Putamen (tissue), 1 donor: Measurements from ENCODE around the gene B4GALNT3.
"Not testable (repeated sequence)": the region's sequence is repeated elsewhere in the genome, so short reads cannot be mapped to it uniquely, and the experiment has no call there.

Experiments used
- DNase-seq: peaks from one replicate; pipeline ENCODE4 v3.0.0-alpha.2; 2016; ENCODE audit warnings: low spot score

Gene B4GALNT3

DNA sequence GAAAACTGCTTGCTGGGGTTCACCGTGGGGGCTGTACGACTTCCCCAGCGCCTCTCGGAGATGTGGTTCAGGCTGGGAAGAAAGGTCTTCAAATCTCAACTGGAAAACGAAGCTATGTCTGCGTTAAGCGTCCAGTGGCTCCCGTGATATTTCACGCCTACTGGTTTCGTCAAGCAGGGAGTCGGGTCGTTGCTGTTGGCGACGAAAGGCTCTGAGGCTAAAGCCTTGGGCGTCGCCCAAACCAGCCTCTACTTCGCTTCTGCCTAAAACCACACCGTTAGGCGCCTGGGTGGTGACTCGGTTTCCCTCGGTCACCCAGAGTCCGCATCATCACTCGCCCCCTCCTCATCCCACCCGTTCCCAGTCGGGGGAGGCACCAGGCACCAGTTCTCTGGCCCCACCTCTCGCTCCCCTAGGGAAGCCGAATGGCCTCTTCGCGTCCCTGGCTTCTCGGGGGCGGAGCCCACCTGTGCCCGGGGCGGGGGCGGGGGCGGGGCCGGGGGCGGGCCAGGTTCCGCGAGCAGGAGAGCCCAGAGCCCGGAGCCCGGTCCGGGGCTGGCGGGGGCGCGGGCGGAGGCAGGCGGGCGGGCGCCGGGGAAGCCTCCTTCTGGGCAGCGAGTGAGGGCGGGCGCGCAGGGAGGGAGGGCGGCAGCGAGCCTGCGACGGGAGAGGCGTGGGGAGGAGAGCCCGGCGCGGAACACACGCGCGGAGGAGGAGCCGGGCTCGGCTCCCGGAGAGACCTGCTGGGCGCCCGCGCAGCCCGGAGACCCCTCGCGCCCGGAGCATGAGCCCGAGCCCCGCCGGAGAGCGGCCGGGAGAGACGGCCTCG, at the start of gene B4GALNT3:
Gene B4GALNT3 (plus strand): TSS at position 510 of the 829 bp plus-strand sequence. CDS start 438 bp downstream, outside the sequence.
- DNase-seq: no peak

DNA sequence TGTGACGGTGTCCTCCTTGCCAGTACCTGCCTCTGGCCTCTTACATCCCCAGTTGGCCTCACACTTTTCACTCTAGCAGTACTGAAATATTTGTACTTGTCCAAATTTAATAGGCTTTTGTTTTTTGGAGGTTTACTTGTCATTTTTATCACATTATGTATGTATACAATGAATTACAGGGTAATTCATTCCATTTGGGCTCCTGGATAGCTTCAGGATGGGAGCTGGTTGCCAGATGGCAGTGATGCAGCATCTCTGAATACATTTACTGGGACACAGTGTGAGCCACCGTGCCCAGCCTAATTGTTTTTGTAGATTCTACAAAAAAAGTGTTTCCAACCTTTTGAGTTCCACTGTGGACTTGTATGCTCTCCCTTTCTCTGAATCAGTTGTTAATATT, 44.9 kb upstream of the B4GALNT3 start:
- DNase-seq: no peak

DNA sequence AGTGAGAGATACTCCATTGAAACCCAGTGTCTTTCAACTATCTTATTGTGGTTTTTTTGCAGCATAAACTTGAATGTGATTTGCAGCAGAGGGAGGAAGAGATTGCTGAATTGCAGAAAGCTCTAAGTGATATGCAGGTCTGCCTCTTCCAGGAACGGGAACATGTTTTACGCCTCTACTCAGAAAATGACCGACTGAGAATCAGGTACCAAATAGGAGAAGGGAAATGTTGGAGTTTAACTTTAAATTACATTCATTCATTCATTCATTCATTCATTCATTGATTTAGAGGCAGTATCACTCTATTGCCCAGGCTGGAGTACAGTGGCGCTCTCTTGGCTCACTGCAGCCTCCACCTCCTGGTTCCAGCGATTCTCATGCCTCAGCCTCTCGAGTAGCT, 41.3 kb upstream of the B4GALNT3 start:
- no peak for DNase-seq

DNA sequence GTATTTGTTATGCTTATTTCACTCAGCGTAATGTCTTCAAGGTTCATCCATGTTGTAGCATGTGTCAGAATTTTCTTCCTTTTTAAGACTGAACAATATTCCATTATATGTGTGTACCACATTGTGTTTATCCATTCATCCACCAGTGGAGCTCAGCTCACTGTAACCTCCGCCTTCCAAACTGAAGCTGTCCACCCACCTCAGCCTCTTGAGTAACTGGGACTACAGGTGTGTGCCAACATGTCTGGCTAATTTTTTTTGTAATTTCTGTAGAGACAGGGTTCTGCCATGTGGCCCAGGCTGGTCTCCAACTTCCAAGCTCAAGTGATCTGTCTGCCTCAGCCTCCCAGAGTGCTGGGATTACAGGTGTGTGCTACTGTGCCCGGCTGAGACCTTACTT, 37.2 kb upstream of the B4GALNT3 start:
- no peak for DNase-seq

DNA sequence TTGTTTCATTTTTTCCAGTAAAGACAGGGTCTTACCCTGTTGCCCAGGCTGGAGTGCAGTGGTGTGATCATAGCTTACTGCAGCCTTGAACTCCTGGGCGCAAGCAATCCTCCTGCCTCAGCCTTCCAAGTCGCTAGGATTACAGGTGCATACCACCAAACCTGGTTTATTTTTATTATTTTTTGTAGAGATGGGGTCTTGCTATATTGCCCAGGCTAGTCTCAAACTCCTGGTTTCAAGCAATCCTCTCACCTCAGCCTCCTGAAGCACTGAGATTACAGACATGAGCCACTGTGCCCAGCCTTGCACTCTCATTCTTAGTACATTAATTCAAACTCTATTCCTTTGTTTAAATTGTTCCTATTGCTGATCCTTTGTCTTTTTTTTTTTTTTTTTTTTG, 24.0 kb upstream of the B4GALNT3 start:
- DNase-seq: not testable (repeated sequence)

DNA sequence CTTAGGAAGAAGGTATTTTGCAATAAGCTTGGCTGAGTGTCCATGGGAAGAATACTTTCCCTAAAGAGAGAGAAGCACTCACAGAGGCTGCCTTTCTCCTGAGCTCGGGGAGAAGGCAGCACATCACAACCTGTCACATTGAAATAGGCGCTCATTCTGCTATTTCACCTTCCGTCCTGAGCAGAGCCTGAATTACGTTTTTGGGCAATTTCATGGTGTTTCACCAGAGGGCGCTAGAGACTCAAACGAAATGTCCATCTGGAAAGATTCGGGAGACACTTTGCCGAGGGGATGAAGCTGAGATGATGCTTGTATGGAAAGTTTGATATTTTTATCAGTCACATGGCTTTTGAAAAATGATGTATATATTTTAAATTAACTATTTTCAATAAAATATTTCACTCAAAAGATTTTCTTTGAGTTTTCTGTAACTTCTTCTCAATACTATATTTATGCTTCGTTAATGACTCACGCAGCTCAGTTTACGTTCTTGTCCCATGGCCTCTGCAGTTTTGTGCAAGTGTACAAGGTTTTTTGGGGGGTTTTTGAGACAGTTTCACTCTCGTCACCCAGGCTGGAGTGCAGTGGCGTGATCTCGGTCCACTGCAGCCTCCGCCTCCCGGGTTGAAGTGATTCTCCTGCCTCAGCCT, 17.4 kb upstream of the B4GALNT3 start:
- peak; percentile 33 for DNase-seq

DNA sequence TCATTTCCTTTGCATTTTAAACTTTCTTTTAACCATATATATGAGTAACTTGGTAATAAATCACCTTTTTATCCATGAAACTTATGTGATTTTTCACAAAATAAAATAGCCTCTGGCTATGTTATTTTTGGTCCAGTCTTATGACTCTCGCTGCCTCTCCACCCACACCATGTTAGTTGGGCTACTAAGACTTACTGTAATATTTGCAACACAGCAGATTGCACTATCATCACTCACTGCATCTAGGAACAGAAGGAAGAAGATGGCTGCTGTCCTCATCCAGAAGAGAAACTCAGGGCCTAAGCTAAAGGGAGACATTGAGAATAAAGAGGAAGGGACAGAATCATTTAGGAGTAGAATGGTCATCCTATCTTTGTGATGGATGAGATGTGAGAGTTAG, 12.6 kb upstream of the B4GALNT3 start:
- no peak for DNase-seq

DNA sequence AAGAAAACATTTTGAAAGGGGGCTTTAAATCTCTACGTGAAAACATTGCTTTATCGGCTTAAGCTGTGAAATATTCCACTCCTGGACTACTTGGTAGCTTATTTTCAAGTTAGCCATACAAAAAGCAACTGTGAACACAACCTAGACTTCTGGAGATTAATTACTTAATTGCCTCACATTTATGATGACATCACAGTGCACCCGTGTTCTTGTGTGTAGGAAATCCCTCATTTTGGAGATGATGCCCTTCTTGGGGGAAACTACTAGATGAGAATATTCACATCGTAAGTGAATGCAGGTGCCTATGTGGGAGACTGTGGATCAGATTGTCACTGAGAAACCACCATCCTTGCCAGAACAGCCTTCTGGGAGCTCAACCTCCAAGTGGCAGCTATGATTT, 10.5 kb upstream of the B4GALNT3 start:
- DNase-seq: no peak

DNA sequence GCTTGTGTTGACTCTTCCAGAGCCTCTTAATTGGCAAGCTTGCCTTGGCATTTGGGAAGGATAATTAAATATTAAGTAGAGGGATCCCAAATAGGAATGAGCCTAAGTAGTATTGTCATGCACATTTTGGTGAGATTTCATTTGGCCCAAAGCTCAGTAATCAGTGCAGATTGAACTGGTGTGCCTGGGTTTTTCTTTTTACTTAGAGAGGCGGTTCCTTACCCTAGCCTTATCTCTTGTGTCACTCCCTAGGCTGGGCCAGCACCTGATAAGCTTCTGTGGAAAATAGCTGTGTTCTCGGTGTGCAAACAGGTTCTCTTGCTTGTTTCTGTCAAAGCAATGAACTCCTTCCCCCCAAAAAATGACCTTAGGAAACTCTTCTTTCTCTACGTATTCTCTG, 9.3 kb upstream of the B4GALNT3 start:
- DNase-seq: no peak

DNA sequence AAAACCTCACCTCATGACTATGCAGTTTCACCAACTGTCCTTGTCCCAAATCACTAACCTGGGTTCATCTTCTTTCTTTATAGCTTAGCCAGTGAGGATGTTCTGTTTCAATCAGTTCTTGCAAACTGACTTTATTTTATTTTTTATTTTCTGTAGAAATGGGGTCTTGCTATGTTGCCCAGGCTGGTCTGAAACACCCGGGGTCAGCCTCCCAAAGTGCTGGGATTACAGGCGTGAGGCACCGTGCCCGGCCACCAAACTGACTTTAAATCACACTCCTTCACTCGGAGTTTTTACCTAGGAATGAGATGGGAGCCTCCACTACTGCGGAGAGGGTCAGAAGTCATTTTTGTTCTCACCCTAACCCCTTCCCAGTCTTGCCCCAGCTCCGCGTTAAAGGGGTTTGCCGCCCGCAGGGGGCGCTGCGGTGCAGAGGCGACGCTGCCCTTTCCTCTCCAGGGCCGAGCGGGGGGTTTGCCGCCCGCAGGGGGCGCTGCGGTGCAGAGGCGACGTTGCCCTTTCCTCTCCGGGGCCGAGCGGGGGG, 7.0 kb upstream of the B4GALNT3 start:
- DNase-seq: no peak

DNA sequence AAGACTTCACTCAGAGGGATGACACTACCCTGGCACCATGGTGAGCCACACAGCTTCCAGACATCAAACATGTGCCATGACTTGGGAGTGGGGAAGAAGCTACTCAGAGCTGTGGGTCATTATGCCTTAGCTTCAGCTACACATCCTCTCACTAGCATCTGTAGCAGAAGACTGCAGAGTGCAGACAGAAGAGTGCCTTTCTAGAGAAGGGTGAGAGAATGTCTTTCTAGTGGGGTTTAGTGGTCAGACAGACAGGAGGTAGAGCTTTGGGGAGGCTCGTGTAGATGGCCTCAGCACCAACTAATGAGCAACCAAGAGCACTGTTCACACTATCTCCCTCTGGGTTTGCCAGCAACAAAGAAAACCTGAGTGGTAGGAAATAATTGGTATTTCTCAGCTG, 4.9 kb upstream of the B4GALNT3 start:
- DNase-seq: no peak

DNA sequence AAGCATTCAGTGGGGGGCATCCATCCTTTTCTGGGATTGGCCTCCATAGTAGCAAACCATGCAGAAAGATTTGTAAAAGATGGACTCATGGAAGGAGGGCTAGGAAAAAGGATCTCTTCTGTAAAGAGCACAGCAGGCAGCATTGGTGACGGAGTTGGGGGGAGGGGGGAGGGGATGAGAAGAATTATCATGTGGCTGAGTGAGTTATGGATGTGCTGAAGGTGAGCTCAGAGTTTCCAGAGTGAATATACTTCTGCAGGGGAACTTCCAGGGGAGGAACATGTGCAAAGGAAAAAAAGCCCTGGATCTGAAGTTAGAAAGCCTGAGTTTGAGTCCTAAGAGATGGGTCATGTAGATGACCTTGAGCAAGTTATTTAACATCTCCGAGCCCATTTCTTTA, 3.9 kb upstream of the B4GALNT3 start:
- DNase-seq: no peak

DNA sequence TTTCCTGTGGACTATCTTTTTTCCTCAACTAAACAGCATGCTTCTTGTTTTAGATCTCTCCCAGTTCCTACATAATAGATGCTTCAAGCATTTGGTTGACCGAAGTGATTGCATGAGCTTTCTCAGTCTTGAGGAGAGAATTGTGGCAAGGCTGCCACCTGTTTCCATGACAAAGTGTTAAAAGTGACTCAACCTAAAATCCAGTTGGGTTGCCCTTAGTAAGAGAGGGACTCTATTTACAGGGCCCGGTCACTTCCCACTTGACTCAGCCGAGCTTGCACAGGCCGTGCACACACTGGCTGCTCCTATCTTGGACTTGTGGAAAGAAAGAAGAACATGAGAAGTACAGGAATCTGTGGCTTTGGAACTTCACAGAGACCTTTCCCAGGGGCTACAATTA, 2.1 kb upstream of the B4GALNT3 start:
- DNase-seq: no peak

DNA sequence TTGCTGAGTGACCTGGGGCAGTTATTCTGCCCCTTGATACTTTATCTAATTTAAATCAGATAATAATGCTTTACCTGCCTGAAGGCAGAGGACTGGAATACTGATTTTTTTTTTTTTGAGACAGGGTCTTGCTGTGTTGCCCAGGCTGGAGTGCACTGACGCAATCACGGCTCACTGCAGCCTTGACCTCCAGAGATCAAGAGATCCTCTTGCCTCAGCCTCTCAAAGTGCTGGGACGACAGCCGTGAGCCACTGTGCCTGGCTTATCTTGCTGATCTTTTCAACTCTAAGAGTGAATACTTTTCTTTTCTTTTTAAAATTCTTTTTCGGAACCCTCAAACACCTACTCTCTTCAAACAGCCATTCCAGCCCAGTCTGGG, 699 bp upstream of the B4GALNT3 start:
- DNase-seq: no peak

DNA sequence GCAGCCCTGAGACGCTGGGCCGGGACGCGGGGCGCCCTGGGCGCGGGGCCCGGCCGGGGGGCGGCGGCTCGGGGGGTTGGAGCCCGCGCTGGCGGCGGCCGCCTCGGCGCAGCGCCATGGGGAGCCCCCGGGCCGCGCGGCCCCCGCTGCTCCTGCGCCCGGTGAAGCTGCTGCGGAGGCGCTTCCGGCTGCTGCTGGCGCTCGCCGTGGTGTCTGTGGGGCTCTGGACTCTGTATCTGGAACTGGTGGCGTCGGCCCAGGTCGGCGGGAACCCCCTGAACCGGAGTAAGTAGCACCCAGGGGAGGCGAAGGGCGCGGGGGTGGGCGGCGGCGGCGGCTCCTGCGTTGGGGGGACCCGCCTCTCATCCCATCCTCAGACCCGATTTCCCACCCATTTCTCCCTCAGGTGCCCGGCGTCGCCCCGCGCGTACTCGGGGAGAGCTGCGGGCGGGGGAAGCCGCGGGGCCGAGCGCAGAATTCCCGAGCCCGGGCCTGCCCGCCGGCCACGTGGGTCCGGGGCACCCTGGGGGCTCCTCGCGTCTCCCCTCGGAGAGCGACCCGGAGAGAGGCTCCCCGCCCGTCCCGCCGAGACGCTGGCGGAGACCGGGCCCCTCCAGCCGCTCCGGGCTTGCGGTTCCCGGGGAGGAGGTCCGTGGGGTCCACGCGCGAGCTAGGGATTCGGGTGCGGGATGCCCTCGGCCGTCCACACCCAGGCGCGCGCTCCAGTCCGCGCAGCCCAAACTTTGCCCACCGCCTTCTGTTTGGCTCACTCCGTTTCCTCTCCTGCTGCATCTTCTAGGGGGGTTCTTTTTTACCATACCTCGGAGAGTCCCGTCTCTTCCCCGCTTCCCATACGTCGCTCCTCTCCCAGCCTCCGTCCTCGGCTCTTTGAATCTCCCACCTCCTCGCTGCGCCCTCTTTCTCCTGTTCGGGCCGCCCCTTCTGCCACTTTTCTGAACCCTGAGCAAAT, 807 bp downstream of the B4GALNT3 start:
- DNase-seq: no peak

DNA sequence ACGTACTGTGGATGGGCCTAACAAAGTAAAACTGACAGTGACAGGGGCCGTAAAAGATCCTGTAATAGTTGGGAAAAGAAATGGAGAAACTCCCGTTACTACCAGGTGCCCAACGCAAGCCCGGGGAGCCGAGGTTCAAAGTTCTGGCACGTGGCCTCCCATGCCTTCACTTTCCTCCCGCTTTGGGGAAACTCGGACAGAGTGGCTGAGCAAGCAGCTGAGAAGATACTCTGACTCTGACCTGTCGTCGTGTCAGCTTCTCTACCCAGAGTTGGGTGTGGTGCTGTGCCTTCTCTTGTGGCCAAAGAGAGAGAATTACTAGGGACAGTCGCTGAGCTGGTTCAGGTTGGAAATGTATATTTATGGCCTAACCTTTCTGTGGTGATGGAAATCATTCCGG, 1.7 kb downstream of the B4GALNT3 start:
- no peak for DNase-seq

DNA sequence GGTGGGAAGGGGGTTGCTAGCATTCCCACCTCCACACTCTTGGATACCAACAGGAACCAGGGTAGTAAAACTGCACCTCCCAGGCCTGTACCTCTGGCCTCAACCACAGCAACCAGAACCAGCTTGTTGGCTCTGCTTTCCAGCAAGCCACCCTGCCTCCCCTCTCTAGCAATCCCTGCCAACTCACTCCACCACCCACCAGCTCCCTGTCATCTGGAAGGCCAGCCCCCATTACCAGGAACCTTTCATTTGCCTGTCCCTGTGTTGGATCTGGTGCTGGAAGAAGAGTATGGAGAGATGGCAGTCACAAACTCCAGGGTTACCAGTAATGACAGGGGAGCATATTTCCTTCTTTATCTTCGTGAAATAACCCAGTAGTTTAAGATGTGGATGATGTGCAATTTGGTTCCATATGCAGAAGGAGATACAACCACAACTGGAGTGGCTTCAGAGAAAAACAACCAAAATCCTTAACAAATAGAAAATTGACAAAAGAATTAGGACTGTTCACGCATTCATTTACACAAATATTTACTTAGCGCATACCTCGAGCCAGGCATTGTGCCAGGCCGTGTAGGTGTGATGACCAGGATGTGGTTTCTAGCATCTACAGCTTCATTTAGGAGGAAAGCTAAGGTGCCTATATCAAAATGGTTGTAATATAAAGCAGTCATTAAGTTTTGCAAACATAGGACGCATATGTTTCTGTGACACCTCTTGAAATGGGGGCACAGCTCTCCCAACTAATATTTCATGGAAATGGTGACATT, 3.4 kb downstream of the B4GALNT3 start:
- no peak for DNase-seq

DNA sequence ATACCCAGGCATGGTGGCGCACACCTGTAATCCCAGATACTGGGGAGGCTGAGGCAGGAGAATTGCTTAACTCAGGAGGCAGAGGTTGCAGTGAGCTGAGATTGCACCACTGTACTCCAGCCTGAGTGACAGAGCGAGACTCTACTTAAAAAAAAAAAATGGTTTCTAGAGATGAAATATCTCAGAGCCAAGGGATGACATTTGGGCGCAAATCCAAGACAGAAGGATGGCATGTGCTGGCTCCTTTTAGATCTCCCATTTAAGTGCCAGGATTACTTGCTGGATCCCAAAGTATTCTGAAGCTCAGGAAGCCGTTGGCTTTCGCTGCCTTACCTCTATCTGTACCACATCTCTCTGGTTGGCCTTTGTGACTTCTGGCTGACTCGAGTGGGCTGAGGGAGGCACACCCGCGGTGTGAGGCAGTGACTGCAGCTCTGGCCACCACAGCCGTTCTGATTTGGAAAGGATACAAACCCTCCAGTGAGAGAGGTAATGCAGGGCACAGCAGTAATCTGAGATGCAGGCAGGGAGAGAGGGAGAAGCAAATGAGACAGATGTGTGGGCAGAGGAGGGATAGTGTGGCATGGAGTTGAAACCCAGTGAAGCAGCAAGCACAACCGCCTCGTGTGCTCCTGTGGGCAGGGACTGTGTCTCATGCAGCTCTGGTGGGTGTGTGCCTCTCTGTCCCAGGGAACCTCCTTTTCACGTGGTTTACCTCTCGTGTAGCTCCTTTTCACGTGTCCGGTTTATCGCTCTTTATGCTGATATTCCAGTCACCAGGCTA, 4.9 kb downstream of the B4GALNT3 start:
- DNase-seq: no peak

DNA sequence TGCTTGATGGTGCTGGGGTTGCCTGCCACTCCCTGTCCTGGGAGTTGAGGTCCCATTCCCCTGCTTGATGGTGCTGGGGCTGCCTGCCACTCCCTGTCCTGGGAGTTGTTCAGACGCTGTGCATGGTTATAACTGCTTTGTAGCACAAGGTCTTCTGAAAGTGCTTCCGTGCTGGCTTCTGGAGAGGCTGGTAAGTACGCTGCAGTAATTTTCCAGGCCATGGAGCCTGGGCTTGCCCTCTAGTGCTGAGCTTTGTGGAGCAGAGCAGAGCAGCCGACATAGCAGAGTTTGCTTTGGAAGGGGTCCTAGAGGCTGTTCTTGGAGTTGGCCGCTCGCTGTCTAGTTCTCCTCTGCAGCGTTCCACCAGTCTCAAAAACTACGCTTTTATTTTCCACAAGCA, 6.3 kb downstream of the B4GALNT3 start:
- no peak for DNase-seq

DNA sequence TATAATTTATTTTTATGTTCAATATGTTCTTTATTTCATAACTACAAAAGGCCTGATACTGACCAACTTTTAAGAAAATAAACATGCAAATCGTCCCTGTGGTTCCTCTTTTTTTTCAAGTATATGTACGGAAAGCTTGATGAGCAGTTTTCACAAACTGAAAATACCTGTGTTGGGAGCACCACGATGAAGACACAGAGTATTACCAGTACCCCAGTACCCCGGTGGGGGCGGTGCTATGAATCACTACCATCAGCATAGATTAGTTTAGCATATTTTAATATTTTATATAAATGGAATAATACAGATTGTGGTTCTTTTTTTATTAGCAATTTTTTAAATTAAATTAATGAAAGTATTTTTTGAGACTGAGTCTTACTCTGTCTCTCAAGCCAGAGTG, 7.0 kb downstream of the B4GALNT3 start:
- DNase-seq: no peak

DNA sequence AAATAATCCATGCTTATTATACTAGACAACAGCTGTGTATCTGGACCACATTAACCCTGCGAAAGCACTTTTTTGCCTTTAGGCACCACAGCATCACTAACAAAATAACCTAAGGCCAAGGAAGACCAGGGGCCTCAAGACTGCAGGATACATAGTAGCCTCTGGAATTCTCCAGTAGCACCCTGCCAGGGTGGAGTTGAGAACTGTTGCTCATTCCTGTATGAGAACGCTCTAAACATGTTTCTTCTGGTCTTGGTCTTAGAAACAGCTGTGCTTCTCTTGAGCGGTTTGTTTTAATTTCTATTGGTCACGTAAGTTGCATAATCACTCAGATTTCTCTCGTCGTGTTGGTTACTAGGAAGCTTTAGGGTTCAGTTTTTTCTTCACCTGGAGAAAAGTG, 7.9 kb downstream of the B4GALNT3 start:
- no peak for DNase-seq
